HG03175 (cell line): ENCODE measurements around the gene MYL2.

Experiments
- ATAC-seq: cut with Tn5 transposase; IDR thresholded peaks from one replicate; pipeline ENCODE4 v1.9.1; 2021; ENCODE audit warnings: mild to moderate bottlenecking, moderate library complexity; ENCODE audit not compliant: unreplicated experiment

Gene MYL2

DNA sequence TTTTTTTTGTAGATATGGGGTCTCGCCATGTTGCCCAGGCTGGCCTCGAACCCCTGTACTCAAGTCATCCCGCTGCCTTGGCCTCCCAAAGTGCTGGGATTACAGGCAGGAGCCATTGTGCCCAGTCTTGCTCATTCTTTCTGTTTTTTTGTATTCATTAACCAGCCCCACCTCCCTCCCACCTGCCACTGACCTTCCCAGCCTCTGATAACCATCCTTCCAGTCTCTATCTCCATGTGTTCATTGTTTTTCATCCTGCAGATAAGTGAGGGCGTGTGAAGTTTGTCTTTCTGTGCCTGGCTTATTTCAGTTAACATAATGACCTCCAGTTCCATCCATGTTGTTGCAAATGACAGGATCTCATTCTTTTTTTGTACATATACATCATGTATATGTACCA, 19.0 kb downstream of the MYL2 start:
- ATAC-seq = no peak

DNA sequence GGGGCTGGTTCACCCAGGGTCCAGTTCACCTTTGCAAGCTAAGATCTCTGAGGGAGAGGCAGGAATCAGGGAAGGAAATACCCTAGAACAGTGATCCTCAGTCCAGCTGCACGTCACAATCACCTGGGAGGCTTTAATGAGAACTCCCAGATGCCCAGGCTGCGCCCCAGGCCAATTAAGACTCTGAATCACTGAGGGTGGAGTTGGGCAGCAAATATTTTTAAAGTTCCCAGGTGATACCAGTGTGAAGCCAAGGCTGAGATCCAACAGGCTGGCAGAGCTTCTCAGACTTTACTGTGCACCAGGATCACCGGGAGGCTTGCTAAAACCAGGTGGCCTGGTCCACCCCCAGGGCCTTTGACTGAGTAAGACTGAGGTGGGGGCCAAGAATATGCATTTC, 23.8 kb downstream of the MYL2 start:
- no peak for ATAC-seq

DNA sequence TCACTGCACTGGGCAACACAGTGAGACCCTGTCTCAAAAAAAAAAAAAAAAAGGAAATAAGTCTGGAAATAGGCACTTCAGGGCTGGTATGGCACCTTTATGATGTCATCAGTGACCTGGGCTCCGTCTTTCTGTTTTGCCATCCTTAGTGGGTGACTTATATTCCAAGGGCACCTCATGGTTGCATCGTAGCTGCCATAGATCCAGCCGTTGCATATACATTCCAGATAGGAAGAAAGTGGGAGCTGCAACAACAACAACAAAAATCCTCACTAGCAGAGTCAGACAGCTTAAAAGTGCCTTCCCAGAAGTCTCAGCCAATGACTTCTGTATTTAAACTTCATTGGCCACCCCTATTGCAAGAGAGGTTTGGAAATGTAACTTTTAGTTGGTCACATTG, 26.4 kb downstream of the MYL2 start:
- no peak for ATAC-seq

DNA sequence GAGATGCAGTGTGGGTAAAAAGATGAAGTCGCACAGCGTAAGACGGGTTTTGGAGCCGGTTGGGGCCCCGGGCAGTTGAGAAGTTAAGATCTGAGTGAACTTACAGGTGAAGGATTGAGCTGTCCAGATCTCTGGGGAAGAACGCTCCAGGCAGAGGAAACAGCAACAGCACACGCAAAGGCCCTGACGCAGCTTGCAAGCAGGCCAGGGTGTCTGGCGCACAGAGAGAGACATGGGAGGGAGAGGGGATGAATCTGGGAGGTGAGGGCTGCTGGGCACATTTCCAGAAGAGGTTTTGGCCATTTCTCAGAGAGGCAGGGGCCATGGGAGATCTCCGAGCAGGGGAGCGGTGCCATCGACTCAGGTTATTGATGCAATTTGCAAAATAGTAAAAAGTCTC, 31.0 kb downstream of the MYL2 start:
- no peak for ATAC-seq

DNA sequence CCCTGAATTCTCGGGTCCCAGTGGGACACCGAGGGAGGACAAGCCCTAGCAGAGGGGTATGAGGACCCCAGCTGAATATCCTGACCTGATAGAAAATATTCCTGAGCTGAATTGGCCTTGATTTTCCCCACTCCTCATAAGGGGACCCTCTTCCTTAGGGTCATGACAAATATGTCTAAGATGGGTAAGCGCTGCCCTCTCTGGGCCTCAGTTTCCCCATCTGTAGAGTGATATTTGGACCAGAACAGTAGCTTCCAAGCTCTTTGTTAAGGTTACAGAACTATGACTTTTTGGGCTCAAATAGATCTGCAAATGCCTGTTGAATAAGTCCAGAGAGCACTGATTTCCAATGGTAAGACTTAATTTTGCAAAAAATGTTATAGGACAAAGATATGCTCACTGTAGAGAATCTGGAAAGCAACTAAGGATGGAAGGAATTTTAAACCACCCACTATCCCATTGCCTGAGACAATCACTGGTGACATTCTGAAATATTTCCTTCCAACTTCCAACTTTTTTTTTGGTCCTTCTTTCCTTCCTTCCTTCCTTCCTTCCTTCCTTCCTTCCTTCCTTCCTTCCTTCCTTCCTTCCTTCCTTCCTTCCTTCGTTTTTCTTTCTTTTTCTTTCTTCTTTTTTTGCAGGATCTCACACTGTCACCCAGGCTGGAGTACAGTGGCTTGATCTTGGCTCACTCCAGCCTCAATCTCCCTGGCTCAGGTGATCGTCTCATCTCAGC, 32.0 kb downstream of the MYL2 start:
- peak; percentile 5 for ATAC-seq

DNA sequence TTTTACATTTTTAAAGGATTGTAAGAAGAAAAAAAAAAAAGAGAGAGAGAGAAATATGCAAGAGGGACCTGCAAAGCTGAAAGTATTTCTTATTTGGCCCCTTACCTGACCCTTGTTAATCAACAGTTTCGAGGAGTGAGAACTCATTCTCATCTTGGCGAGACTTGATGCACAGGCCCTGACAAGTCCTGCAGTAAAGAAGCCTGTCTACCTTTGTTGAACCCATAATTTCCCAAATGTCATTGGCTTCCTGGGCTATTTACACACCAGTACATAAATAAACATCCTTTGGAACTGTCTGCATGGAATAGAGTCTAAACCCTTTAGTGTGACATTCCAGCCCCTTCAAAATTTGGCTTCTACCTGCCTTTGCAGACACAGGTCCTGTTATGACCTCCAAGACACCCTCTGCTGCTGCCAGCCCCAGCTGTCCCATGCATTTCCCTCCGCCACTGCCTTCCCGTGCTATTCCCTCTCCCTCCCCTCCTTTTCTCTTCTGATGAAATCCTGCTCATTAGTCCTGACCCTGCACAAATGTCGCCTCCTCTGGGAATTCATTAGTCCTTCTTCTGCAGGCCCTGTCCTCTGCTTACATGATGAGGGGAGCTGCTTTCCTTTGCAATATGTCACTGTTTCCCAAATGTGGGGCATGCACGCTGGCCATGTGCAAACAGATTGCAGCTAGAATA, 35.1 kb downstream of the MYL2 start:
- no peak for ATAC-seq

DNA sequence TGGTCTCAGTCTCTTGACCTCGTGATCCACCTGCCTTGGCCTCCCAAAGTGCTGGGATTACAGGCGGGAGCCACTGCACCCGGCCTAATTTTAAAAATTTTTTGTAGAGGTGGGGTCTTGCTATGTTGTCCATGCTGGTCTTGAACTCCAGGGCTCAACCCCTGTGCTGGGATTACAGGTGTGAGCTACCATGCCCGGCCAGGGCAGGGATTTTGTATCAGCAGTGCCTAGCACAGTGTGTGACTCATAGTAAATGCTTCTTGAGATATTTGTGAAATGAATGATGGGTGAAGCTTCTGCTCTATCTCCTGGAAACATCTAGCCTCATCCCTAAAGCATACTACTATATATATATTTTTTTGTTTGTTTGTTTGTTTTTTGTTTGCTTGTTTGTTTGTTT, 37.1 kb downstream of the MYL2 start:
- no peak for ATAC-seq

DNA sequence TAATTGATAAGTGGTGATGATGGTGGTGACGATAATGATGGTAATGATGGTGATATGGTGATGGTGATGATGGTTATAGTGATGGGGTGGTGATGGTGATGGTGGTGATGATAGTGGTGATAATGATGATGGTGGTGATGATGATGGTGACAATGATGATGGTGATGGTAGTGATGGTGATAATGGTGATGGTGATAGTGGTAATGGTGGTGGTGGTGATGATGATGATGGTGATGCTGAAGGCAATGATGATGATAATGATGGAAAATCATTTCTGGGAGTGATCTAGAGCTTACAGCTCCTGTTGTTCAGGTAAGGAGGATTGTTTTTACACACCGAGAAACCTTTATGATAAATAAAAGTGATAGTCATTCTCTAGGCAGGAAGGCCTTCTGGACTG, 39.7 kb downstream of the MYL2 start:
- ATAC-seq = no peak

DNA sequence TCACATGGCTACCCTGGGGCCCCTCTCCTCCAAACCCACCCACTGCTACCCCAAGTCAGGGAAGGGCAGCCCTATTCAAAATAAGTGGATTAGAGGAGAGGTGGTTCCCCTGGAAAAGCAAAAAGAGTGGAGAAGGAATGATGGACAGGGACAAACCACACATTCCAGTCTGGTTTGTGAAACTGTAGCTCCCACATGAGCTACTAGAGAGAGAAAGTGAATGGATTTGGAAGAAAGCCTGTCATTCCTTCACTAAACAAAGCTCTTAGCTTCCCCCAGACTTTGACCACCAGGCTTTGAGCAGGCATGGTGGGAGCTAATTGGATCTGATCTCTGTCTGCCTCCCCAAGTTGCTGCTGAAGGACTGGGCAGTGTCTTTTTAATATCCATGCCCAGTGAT, 45.6 kb downstream of the MYL2 start:
- ATAC-seq = no peak

DNA sequence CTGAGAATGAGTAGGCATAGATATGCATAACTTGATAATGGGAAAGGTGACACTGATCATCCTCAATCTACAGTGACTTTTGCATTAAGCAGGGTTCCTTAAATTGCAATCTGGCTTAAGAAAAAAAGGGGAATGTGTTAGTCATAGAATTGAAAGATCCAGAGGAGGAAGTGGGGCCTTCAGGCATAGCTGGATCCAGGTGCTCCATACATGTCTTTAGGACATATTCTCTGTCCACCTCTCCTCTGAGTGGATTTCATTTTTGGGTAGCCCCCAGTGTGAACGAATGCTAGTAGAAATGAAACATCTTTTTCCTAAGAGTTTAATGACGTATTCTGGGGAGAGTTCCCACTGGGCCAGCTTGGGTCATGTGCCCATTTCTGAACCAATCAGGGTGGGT, 46.0 kb downstream of the MYL2 start:
- ATAC-seq = no peak

DNA sequence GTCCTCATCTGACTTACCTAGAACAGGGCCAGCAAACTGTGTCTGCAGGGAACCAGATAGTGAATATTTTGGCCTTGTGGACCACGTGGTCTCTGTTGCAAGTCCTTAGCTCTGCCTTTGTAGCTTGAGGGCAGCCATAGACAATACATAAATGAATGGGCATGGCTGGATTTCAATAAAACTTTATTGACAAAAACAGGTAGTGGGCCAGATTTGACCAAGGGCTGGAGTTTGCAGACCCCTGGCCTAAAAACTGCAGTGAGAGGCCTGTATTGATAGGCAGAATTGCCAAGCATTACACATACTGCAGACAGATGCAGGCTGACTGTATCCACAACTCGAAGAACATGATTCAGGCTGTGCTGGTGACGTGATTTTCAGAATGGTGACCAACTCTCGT, 48.3 kb downstream of the MYL2 start:
- no peak for ATAC-seq

DNA sequence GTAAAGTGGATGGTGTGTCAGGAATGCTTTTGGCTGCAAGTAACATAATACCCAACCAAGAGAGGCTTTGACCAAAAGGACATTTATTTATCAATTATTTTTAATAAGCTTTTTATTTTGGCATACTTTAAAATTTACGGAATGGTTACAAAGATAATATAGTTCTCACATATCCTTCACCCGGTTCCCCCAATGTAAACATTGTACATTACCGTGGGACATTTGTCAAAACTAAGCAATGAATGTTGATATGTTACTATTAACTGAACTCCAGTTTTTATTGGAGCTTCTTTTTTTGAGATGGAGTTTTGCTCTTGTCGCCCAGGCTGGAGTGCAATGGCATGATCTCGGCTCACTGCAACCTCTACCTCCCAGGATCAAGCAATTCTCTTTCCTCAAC, 50.6 kb downstream of the MYL2 start:
- ATAC-seq = no peak

DNA sequence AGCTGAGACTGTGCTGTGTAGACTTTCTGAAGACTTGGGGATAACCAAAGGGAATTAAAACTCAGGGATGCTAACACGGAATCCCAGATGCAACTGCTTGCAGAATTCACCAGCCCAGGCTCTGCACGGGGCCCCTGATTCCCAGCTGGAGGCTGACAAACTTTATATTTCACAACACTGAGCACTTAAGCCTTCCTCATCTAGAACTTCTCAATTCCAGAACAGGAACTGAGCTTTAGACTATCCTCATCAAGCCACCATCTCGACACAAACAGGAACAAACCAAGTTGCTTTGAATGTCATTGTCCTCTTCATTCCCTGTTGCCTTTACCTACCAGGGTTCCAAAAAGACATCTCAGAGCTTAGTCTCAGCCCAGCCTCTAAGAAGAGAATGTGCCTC, 51.4 kb downstream of the MYL2 start:
- no peak for ATAC-seq

DNA sequence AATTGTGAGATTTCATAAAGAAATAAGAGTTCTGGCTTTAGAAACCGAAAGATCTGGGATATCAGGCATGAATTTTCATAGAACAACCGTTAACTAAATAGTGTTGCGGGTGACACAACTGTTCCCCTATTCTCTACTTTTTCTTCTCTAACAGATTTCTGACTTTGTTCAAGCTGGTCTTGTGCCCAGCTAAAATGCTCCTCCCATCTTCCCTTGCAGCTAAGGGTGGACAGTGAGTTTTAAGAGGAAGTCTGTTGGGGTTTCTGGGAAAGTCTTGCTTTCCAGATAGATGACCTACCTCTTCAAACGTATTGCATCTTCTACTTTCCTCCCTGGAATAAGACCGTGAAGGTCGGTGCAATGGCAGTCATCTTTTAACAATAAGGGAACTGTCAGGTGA, 54.9 kb downstream of the MYL2 start:
- ATAC-seq = no peak

DNA sequence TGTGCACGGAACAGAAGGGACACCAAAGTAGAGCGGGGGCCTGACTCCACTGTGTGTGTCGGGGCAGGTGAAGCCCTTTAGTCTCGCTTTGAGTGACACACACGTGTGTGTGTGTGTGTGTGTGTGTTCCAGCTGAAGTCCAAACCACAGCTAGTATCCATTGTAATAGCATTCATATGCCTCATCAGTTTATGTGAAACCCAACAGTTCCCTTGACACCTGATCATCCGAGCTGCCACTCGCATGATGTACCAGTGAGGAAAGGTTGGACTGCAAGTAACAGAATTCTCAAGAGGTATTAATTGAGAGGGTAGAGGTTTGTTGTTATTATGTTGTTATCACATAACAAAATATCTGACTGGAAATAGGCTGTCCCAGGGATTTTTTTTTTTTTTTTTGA, 57.2 kb downstream of the MYL2 start:
- no peak for ATAC-seq

DNA sequence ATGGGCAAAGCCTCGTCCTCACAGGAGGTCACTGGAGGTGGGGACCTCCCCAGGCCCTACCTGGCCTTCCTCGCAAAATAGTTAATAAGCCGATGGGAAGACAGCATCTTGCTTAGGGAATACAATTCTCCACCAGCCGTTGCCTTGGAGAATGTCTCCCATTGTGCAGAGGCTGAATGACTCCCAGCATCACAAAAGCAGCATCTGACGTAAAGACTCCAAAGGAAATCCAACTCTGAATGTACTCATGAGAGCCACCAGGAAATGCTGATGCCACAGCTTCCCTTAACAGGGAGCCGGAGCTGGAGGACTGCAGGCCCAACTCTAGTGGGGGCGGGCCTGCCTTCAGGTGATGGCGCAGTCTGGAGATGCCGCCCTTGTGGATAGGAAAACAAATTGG, 58.0 kb downstream of the MYL2 start:
- ATAC-seq = no peak

DNA sequence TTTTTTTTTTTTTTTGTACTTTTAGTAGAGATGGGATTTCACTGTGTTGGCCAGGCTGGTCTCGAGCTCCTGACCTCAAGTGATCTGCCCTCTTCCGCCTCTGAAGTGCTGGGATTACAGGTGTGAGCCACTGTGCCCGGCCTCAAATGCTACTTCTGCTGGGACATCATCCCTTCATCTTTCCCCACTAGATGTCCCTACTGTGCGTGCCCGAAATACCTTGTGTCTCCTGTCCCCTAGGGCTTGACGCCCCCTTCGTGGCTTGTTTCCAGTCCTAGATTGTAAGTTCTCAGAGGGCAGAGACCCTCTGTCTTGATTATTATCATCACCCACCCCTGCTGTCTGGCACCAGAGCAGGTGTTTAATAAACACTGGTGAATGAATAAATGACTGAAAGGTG, 58.6 kb downstream of the MYL2 start:
- no peak for ATAC-seq
